Gastrocnemius medialis (tissue), 4 donors: ENCODE results near the gene PDZRN4.

Experiments used
- CTCF ChIP-seq, 5 experiments: fragments of 450-650 bp in 3 of 5; fragments of 200-600 bp in 2 of 5; sonication (generic) in 2 of 5; IDR thresholded peaks in 4 of 5; conservative IDR thresholded peaks in 1 of 5; 1 replicate in 4 of 5; 2 replicates in 1 of 5; pipeline ENCODE4 v1.5.1; 2016 to 2019; ENCODE audit warnings: antibody characterized with exemption in 5 of 5, mild to moderate bottlenecking in 3 of 5, moderate library complexity in 3 of 5
- POLR2A ChIP-seq, 2 donors: fragments of 450-650 bp; IDR thresholded peaks; one replicate each; pipeline ENCODE4 v1.6.1; 2017; ENCODE audit warnings: antibody characterized with exemption in 2 of 2, mild to moderate bottlenecking in 2 of 2, moderate library complexity in 2 of 2

GRCh38 chr12:41293461-41293860 is 105.3 kb downstream of the PDZRN4 start:
- TF ChIP-seq CTCF (IDR thresholded peaks at IDR 0.05 in 4 of 5, conservative IDR thresholded peaks at IDR 0.05 in 1 of 5) (no peak), POLR2A (IDR thresholded peaks at IDR 0.05) (no peak)
